GM21723 (cell line): ENCODE data around the gene CMC2.

Experiments
- ATAC-seq: cut with Tn5 transposase; IDR thresholded peaks from one replicate; pipeline ENCODE4 v1.9.1; 2021; ENCODE audit warnings: mild to moderate bottlenecking, moderate library complexity; ENCODE audit not compliant: unreplicated experiment

CMC2 gene

GRCh38 chr16:80981103-80981502, 25.6 kb downstream of the CMC2 start:
- ATAC-seq, result no peak

GRCh38 chr16:80976946-80977345, 29.7 kb downstream of the CMC2 start:
- no peak for ATAC-seq

DNA sequence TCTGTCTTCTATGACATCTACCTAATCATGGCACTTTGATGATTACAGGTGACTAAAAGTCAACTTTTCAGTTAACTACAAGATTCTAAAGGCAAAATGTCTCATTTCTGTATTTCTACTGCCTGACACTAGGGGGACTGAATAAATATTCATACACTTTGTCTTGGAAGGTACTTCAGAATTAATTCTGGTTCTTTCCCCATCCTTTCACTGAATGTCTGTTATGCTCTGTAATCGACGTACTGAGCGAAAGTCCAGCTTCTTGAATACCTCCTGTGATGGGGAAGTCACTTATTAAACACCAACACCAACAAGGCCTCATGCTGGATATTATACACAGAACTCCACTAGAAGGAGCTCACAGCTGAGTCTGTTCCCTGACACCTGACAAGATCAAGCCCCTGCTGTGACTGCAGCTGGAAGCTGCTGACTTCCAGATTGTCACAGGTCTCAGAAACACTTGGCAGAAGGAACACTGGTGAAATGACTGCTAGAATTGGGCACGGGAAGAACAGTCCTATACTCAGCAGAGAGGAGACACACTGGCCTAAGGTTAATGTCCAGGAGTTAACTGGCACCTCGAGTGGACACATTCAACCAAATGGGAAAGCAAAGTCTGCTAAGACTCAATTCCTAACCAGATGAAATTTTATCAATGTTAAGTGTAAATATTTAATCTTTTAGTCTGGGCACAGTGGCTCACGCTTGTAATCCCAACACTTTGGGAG, 31.9 kb downstream of the CMC2 start:
- no peak for ATAC-seq

- no peak for ATAC-seq
Measured at GRCh38 chr16:80973991-80974390, 32.7 kb downstream of the CMC2 start.

DNA sequence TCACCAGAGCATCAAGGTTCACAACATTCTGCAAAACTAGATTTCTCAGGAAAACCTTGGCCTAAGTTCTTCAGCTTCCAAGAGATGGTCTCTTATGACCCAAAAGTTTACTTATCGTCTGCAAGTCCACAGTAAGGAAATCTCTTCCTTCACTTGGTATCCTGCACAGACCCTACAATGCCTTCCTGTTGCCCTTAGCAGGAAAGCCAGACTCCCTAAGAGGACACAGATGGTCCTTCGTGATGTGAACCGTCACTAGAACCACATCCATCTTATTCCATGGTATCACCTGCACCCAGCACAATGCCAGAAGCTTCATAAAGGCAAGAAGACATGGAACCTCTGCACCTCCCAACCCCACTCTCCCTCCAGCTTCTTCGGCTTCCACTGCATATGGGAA, 34.1 kb downstream of the CMC2 start:
- ATAC-seq, result no peak

DNA sequence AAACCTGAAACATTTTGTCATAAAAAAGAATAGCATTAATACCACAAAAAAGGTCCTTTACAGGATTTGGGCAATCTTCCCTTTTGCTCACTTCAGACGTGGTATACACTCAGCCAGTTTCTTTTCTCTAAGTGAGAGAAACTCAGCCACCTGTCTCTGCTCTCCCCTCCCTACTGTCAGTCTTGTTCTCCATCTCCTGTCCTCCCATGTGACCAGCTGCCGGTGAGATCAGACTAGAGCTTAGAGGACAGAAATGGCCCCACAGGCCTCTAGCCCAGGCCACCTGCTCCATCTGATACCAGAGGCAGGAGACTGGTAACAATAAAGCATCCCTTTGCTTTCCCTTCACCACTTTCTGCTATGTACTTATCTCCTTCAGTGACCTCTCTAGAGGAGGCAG, 34.9 kb downstream of the CMC2 start:
- peak; percentile 81 for ATAC-seq

GRCh38 chr16:80969114-80969484, 37.6 kb downstream of the CMC2 start:
- no peak for ATAC-seq

DNA sequence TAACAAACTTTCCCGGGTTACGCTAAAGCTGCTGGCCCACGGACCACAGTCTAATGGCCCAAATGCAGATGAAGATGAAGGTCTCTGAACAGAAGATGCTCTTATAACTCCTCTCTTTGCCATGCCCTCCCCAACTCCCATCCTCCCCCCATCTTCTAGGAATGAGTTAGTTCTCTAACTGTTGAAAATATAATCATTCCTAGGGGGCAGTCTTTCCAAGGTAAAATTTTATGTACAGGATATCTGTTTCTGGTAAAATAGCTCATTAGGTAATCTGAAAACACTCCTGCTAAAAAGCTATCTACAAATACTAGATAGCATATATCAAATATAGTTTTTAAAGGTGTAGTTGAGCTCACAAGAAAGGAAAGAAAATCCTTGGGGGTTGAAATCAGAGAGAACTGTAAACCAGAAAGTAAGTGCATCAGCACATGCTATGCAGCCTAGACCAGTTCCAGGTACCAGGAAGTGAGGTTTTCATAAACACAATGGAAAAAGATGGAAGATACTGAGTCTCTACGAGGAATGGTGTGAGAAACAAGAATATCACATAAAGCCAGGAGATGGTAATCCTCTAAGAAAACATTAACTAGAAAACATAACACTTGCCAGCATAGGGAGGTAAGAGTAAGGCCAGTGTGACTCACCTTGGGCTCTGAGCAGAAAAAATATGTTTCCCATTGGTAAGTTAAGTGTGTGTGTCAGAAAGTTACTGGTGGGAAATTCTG, 38.1 kb downstream of the CMC2 start:
- no peak for ATAC-seq

- ATAC-seq, result no peak
Measured at GRCh38 chr16:80966617-80967016, 40.1 kb downstream of the CMC2 start.

DNA sequence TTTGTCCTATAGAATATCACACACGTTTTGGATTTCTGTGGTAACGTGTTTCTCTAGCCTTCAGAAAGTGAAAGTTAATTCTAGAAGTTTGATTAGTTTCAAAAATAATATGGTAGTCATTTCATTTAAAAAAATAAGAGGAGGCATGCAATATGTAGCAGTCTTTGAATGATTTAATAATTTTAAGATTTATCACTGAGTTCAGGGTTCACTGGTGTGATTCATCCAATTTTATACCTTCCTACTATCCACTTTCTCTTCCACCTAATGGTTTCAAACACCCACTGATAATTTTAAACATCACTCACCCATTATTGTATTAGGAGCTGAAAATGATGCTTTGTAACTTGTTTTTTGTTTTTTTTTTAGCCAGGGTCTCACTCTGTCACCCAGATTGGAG, 42.3 kb downstream of the CMC2 start:
- no peak for ATAC-seq

DNA sequence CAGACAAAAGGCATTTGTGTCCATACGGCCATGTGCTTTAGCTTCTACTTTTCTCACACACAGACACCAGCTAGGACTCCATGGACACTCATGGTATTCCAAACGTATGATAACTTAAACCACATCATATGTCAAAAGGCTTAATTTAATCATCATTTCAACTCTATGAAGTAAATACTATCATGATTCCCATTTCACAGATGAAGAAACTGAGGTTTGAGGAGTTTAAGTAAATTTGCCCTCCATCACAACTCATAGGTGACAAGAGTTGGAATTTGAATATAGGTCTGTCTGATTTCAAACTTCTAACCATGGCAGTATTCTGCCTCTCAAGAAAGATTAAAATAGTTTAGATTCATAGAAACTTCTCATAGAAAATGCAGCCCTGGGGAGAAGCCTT, 43.8 kb downstream of the CMC2 start:
- ATAC-seq, result no peak

DNA sequence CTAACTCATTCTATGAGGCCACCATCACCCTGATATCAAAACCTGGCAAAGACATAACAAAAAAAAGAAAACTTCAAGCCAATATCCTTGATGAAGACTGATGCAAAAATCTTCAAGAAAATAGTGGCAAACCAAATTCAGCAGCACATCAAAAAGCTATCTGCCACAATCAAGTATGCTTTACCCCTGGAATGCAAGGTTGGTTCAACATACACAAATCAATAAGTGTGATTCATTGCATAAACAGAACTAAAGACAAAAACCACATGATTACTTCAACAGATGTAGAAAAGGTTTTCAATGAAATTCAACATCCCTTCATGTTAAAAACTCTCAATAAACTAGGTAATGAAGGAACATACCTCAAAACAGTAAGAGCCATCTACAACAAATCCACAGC, 48.4 kb downstream of the CMC2 start:
- ATAC-seq, result no peak

GRCh38 chr16:80954985-80955384, 51.7 kb downstream of the CMC2 start:
- ATAC-seq, result no peak

- ATAC-seq, result peak; percentile 73
Measured at GRCh38 chr16:80948886-80949493, 57.7 kb downstream of the CMC2 start.

DNA sequence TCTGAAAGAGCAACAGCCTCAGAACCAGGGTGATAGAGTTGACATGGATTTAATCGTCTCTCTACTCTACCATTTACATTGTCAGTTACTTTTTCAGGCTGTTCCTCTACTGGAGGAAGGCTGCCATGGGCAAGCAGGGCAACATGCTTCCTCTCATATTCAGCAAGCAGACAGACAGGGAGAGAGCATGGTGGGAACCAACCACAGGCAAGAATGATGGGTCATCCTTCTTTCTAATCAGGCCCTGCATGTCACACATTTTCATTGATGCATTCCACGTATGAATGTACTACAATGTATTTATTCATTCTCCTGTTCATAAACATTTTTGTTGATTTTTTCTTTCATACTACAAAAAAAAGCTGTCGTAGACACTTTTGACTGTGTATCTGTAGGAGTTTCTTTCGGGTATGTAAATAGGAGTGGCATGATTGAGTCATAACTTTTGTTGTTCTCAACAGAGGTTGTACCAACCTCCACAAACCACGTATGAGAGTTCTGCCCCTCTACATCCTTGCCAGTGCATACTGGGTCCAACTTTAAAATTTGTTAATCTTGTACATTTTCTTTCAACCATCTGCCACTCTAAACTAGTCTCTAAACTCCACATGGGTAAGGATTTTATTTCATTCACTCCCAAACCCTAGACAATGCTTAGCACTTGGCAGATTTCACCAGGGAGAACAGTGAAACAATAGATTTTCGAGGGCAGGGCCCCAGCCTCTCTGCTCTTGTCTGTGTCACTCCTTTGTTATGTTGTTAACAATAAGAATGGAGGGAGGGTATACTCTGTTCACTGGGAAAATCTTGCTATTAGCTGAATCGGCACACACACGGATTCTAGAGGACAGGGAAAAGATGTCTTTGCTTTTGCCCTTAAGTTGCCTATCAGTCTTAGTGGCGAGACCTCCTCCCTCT, 58.7 kb downstream of the CMC2 start:
- ATAC-seq, result no peak

GRCh38 chr16:80947239-80947638, 59.4 kb downstream of the CMC2 start:
- no peak for ATAC-seq

- ATAC-seq, result no peak
Measured at GRCh38 chr16:80946481-80946880, 60.2 kb downstream of the CMC2 start.

GRCh38 chr16:80940069-80940856, 66.4 kb downstream of the CMC2 start:
- ATAC-seq, result no peak

GRCh38 chr16:80938879-80939260, 67.8 kb downstream of the CMC2 start:
- no peak for ATAC-seq
